NCI-H1105 treated with DMSO at 0.1 percent for 48 hours (cell line): ENCODE results near the gene SUMO3.

Experiments
- DNase-seq: peaks from one replicate; lab custom pipeline; 2025; lab: John Stamatoyannopoulos, UW

Gene SUMO3

DNA sequence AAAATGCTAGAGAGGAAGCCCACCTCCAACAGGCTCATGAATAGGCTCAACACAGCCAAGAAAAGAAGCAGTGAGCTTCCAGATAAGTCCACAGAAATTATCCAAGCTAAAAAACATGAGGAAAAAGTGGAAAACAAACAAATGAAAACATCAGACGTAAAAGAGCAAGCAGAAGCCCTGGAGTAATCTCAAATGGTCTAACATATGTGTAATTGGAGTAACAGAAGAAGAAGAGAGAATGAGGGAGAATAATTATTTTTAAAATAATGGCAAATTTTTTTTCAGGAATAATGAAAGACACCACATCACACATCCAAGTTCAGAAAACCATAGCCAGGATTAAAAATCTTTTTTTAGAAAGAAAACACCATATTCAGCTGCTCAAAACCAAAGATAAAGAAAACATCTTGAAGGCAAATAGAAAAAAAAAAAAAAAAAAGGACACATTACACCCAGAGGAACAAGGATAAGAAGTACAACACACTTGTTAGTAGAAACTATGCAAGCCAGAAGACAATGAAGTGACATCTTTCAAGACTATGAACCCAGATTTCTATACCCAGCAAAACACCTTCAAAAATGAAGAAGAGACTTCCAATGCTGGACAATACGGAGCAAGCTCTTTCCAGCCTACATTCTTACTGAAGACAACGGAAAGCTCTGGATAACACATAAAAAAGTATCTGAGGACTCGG is 10.6 kb upstream of the SUMO3 start:
- no peak for DNase-seq

DNA sequence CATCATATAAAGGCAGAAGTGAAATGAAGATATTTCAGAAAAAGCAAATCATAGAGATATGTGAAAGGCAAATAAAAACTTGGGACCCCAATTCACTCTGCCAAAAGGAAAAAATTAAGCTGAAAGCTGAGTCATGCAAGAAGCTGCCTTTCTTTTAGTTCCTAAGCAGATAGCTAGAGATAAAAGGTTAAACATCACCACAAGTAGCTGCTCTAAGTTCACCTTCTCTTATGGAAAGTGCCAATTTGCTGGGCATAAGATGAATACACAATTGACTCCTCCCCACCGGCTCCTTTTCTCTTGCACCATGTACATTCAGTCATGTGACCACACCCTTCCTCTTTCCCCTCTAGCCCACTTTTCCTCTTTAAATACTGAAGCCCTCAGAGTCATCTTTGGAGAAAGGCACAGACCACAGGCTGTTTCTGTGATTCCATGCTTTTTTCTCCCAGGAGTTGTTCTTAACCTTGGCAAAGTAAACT is 5.4 kb upstream of the SUMO3 start:
- DNase-seq, result no peak

DNA sequence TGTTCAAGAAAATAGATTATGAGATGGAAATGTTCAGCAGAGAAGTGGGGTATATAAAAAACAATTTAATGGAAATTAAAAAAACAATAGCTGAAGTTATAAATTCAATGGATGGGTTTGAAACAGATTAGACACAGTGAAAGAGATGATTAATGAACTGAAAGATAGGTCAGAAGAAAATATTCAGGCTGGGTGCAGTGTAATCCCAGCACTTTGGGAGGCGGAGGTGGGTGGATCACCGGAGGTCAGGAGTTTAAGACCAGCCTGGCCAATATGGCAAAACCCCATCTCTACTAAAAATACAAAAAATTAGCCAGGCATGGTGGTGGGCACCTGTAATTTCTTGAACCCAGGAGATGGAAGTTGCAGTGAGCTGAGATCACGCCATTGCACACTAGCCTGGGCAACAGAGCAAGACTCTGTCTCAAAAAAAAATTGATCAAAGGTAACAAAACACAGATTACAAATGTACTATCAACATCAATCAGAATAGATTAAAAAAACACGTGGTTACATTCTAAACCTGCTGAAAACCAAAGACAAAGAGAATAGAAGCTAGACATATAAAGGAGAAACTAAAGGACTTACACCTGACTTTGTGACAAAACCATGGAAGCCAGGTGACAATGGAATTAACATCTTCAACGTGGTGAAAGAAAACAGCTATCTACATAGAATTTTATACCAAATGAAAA is 4.8 kb upstream of the SUMO3 start:
- no peak for DNase-seq

DNA sequence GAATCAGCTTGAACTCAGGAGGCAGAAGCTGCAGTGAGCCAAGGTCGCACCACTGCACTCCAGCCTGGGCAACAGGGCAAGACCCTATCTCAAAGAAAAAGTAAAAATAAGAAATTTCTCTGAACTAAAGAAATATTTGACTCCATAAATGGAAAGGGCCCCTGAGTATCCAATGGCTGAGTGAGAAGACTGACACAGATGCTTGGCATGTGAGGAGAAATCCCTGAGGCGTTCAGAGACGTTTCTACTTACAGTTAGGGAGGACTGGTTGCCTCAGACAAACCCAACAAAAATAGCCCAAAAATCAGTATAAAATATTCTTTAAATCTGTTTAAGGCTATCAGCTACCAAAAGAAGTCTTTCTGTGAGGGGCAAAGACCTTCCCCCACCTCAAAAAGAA is 3.0 kb upstream of the SUMO3 start:
- no peak for DNase-seq

DNA sequence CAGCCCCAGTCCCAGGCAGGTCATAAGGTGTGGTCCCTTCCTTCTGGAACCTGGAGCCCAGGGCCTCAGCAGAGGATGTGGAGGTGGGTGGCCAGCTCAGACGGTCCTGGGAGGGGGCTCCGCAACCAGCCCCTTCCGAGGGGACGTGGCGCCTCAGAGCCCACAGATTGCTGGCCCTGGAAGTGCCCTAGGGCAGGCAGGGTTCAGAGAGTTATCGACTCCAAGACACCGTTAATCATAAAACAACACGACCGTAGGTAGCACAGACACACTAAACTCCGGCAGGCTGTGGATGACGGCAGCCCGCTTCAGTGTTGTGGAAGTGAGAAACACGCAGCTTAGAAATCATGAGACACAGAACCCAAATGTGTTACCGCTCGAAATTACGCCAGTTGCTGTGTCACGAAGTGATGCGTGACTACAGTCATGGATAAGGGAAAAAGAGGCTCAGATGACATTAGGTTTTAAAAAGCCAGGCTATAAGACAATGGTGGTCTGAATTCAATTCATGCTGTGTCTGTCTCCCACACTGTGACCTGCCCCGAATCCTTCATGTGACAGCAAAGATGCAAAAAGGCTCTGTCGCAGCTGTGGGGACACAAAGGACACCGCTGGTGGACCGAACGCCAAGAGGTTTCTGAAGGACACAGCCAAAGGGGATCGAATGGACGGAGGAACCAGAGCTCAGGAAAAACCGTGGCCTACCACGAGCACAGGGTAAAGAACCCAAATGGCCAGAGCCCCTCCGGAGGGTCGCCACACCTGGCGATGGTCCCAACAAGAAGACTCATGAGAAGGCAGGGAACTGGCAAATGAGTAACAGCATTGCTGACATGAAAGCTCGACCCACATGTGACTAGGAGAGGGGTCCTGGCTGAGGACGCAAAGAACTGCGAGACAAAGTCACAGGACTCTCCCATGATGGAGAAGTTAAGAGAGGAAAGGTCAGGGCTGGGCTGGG is 1.7 kb upstream of the SUMO3 start:
- DNase-seq, result no peak

DNA sequence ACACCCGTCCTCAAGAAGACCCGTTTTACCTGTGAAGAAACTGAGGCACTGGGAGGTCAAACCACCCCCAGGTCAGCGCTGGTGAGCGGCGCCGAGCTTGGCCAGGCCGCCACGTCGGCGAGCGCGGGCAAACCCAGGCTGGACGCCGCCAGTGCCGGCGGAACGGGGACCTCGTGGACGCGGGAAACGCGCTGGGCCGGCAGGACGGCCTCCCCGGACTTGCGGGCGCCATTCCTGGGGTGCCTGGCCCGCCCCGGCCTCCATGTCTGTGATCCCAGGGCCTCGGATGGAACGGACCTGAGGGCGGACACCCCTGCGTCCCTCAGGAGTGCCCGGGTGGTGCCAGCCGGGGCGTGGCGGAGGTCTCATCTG is 764 bp upstream of the SUMO3 start:
- no peak for DNase-seq

DNA sequence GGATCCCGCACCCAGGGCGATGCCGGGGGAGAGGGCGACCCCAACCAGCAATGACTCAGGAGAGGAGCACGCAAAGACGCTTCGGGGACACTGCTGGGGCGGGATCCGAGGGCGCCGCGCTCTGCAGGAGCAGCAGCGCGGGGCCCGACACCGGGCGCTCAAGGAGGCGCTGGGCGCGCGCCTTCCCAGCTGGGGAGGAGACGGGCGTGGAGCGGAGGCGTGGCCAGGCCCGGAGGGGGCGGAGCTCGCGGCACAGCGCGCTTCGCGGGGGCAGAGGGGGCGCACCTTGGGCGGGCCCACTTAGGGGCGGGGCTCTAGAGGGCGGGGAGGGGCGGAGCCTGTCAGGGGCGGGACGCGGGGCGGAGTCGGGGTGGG is 369 bp downstream of the SUMO3 start:
- peak; percentile 64 for DNase-seq

DNA sequence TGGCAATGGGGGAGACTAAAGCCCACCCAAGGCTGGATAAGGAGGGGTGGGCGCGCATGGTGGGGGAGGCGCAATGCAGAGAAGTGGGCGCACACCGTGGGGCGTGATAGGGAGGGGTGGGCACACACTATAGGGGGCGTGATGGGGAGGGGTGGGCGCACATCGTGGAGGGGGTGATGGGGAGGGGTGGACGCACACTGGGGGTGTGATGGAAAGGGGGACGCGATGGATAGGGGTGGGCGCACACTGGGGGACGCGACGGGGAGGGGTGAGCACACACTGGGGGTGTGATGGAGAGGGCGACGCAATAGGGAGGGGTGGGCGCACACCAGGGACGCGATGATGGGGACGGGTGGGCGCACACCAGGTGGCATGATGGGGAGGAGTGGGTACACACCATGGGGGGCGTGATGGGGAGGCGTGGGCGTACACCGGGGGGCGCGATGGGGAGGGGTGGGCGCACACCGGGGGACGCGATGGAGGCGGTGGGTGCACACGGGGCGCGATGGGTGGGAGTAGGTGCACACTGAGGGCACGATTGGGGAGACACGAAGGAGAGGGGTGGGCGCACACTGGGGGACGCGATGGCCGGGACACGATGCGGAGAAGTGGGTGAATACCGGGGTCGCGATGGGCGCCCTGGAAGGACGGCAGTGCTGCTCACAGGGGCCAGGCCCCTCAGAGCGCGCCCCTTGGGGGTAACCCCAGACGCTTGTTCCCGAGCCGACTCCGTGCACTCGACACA is 929 bp downstream of the SUMO3 start:
- no peak for DNase-seq

DNA sequence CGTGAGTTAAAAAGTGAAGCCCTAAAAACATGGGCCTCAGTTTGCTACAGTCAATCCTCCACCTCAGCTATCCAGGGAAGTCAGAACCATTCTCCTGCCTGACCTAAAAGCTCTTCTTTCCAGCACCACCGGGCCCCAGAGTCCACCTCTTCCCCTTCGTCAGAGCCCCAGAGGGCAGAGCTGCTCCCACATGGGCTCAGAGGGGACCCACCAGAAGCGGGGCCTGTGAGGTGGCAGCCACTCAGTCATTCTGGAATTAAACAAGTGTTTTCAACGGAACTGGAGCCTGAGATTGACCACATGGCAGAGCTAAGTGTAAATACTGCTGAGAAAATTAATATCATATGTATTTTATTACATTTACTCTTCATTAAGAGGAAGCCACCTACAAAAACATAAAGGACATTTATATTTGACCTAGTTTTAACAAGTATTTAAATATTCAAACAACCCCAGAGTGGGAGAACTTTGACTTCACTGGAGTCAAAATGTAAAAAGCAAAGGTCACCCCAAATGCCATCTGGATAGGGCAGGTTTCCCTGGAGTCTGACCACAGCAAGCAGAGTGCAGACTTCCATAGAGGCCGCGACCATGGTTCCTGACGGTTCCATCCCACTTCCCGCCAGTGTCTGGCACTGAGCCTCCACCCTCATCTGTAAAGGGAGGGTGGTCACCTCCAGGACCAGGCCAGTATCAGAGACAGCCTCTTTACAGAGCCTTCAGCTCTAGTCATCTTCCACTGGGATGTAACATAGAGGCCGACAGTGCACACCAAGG is 1.8 kb downstream of the SUMO3 start:
- DNase-seq, result no peak

DNA sequence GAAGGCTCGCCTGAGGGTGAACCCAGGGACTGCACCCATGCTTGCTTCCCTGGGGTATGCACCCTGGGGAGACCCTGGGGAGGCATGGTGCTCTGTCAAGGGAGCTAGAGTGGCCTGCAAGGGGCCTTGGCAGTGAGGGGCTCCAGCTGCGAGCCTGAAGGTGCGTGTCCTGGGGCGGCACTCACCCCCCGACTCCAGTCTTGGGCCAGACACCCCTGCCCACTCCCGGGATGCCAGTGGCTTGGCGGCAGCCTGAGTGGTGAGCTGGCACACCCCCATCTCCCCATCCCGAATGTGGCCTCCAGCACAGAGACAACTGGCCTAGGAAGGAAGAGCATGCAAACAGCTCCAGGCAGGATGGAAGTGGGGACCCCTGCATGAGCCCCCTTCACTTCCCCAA is 2.6 kb downstream of the SUMO3 start:
- no peak for DNase-seq

DNA sequence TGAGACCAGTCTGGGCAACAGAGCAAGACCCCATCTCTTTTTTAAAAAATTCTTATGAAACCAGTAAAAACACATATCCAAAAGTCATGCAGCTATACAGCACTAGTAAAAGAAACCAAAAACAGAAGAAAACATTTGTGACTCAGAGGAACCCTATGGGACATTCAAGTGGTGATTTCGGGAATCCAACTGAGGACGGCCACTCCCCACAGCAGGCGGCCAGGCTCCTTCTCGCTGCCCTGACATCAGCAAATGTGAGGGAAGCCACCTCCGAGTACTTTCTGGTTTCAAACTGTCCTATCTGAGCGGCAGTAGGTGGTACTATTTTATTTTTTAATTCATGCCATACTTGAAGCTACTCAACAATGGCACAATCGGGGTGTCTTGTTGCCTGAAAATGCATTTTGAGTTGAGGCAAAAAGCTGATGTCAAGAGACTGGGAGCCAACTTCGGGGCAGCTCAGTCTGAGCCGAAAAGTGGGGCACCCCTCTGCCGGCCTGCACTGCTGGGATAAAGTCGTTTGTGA is 3.3 kb downstream of the SUMO3 start:
- no peak for DNase-seq

DNA sequence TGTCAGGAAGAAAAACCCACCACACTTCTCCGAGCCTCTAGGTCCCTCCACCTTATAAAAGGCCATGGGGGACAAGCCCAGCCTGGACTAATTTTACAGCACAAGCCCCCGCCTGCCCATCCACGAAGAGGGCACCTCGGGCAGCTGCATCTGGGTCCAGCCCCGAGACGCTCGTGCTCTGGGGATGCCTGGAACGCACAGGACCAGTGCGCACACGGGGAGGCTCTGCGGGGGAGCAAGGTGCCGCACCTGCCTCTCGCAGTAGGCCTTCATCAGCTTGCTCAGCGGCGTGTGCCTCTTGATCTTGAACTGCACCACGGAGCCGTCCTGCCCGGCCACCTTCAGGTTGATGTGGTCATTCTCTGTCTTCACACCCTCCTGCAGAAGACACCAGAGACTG is 4.1 kb downstream of the SUMO3 start:
- no peak for DNase-seq

DNA sequence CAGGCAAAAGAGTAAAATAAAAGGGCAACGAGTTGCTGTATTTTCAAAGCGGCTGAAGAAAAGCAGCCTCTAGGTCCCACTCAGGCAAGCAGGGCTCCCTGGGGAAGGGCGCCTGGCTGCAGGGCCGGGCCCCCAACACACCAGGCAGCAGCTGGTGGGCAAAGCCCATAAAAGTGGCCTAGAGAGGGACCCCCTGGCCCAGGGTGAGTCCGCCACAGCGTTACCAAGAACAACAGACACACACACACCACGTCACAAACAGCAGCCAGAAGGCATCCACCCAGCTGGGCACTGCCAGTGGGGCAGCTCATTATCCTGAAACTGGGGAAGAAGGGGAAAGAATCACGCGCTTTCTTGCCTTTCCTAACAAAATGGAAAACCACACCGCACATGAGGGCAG is 4.7 kb downstream of the SUMO3 start:
- DNase-seq, result no peak

DNA sequence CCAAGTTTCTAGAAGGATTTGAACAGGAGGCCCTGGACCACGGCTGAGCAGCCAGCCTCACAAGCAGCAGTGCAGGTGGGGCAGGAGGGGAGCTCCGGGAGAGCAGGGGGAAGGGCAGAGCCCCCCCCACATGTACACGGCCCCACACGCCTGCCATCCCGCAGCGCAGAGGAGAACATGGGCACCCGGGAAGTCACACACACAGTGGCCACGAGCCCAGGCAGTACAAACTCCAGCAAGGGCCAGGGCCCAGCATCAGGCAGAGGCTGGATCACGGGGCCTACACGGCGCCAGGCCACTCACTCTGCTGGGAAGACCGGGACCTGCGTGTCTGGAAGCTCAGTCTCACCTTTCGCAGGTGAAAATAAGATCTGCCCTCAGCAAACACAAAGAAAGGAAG is 5.2 kb downstream of the SUMO3 start:
- no peak for DNase-seq

DNA sequence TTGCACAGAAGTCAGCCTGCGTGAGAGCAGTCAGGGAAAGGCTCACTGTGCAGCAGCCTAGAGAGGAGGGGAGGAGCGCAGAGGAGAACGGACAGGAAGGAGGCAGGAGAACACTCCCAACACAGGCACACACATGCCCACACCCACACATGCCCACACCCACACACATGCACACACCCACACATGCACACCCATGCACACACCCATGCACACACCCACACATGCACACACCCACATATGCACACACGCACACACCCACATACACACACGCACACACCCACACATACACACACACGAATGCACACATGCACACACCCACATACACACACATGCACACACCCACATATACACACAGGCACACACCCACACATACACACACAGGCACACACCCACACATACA is 7.1 kb downstream of the SUMO3 start:
- no peak for DNase-seq

DNA sequence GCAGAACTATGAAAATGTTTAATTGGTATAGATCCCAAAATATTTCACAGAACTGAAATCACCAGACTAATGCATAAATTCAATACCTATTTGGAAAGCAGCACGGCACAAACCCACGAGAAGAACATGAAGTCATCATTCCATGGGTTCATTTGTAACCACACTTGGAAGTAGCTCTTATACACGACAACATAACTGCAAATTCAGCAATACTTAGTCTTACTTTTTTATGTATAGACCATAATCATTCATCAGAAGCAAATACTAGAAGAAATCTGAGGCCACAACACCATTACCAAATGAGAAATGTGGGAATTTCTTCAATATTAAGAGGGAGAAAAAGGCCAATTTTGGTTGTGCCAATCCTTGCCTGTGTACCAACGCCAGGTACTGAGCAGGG is 12.0 kb downstream of the SUMO3 start:
- no peak for DNase-seq

DNA sequence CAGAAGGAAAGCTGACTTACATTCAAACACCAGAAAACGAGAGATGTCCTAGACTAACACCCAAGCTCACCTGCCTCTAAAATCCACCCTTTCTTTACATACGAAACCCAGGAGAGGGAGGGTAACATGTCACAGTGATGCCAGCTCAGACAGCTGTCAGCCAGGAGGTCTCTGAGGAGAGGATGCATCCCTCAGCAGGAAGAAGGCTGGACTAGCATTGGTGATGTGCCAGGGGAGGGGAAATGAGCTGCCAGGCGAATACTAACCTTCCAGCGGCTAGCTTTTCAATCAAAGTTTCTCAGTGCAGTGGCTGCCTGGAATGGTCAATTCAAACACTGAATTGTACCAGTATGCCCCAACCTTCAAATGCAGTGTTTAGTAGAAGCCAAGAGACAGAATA is 12.6 kb downstream of the SUMO3 start:
- DNase-seq, result no peak

DNA sequence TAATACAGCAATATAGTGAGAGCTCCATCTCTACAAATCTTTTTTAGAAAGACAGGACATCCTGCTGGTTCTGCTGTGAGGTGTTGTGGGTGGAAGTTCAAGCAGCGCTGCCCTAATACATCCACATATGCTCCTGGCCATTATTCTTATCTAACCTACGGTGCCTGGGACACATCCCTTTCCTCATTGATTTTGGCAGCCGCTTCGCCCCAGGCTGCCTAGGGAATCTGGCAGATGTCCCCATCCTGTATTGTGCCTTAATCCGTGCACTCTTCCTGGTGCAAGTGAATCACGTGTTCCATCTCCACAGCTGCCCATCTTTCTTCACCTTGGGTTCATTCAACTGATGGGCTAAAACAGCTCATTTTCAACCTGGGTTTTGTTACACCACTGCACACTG is 13.1 kb downstream of the SUMO3 start:
- DNase-seq, result no peak

DNA sequence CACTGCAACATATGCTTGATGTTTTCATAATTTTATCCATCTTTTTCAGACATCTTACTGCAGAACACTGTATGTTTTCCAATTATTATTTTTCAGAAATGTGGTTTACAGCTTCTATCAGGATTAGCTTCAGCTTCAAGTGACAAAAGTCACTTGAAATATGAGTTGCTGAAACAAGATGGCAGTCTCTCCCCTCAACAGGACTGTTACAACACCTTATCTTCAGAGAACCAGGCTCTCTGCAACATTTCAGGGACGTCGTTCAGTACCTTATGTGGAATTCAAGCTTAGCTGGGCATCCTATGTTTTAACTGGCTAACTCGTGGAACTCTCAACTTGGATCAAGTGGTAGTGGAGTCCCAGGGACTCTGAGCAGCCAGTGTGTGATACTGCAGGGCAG is 14.2 kb downstream of the SUMO3 start:
- DNase-seq, result no peak

DNA sequence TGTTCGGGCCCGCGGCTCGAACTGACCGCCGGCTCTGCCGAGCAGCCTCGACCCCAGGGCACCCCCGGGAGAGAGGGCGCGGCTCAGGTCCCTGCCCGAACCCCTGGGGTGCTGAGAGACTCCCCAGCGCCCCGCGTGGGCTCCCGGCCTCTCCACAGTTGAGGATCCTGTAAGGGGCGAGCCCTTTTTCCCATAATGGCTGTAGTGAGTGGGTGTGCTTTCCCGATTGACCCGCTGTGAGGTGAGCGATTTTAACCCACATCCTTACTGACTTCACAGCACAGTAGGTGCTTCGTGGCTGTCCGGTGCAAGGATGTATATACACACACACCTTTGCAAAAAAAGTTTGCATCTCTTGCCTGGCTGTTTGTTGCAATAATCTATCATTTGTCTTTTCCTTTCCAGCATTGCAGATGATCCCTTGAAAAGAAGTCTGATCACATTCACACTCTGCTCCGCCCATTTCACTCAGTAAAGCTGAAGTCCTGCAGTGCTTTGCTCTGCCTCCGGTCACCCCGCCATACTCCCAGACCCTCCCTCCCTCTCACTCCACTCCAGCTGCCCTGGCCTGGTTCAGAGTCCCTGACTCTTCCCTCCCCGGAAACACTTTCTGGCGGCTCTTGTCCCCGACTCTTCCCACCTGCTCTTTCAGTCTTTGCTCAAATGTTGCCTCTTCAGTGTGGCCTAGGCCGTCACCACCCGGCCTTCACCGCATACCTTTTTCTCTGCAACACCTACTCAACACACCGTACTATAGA is 15.3 kb downstream of the SUMO3 start:
- no peak for DNase-seq
